Mesendoderm (in vitro differentiated cells): ENCODE results near the gene KCNC1.
A peak's percentile ranks its signal among the peaks of the same experiment; 100 is the strongest.

ENCODE experiments used
- DNase-seq: peaks from one replicate; pipeline ENCODE4 v3.0.0; 2013
- H2AK5ac ChIP-seq: 2 replicates; pipeline ENCODE4 v1.6.1; 2013; ENCODE audit warnings: low read length, inconsistent platforms
- H2BK120ac ChIP-seq: 2 replicates; pipeline ENCODE4 v1.6.1; 2013; ENCODE audit warnings: low read depth, mild to moderate bottlenecking, low read length, moderate library complexity, mixed read lengths
- H2BK15ac ChIP-seq: replicated peaks from 2 replicates; pipeline ENCODE4 v1.6.1; 2013; ENCODE audit warnings: low read depth, mild to moderate bottlenecking, moderate library complexity
- H2BK5ac ChIP-seq: 2 replicates; pipeline ENCODE4 v1.6.1; 2013; ENCODE audit warnings: low read length, inconsistent platforms
- H3K18ac ChIP-seq: 2 replicates; pipeline ENCODE4 v1.6.1; 2013; ENCODE audit warnings: mild to moderate bottlenecking, low read length, mixed read lengths
- H3K23ac ChIP-seq: one replicate; pipeline ENCODE4 v1.6.1; 2013; ENCODE audit warnings: low read length
- H3K27ac ChIP-seq: 2 replicates; pipeline ENCODE4 v1.5.1; 2013; ENCODE audit warnings: low read depth, mild to moderate bottlenecking, inconsistent platforms, low read length, moderate library complexity
- H3K27me3 ChIP-seq: 2 replicates; pipeline ENCODE4 v1.6.1; 2013; ENCODE audit warnings: low read length, control low read depth, mild to moderate bottlenecking, inconsistent platforms; ENCODE audit not compliant: insufficient read depth, poor library complexity
- H3K36me3 ChIP-seq: 2 replicates; pipeline ENCODE4 v1.6.1; 2013; ENCODE audit warnings: low read length, inconsistent platforms; ENCODE audit not compliant: control insufficient read depth, insufficient read depth
- H3K4ac ChIP-seq: one replicate; pipeline ENCODE4 v1.6.1; 2013; ENCODE audit warnings: low read depth, mild to moderate bottlenecking, low read length, moderate library complexity
- H3K4me1 ChIP-seq: 2 replicates; pipeline ENCODE4 v1.6.1; 2013; ENCODE audit warnings: low read depth, low read length, inconsistent platforms; ENCODE audit not compliant: control insufficient read depth
- H3K4me2 ChIP-seq: 2 replicates; pipeline ENCODE4 v1.6.1; 2013; ENCODE audit warnings: low read length
- H3K4me3 ChIP-seq: 2 replicates; pipeline ENCODE4 v1.5.1; 2013; ENCODE audit warnings: mild to moderate bottlenecking, low read length
- H3K56ac ChIP-seq: one replicate; pipeline ENCODE4 v1.6.1; 2013; ENCODE audit warnings: low read length
- H3K79me1 ChIP-seq: 2 replicates; pipeline ENCODE4 v1.6.1; 2013; ENCODE audit warnings: low read length, inconsistent platforms
- H3K79me2 ChIP-seq: 2 replicates; pipeline ENCODE4 v1.6.1; 2013; ENCODE audit warnings: mild to moderate bottlenecking, low read length; ENCODE audit not compliant: control insufficient read depth, insufficient read depth
- H3K9ac ChIP-seq: 2 replicates; pipeline ENCODE4 v1.6.1; 2013; ENCODE audit warnings: low read length, inconsistent platforms
- H4K5ac ChIP-seq: one replicate; pipeline ENCODE4 v1.6.1; 2013; ENCODE audit warnings: low read length
- H4K8ac ChIP-seq: one replicate; pipeline ENCODE4 v1.6.1; 2013; ENCODE audit warnings: low read depth, mild to moderate bottlenecking, control low read depth, low read length, moderate library complexity
- WGBS: extraction: QIAGEN DNeasy Blood & Tissue Kit; methylation state at CpG from one replicate; pipeline ENCODE4 v1.1.7; 2013; ENCODE audit warnings: low lambda C conversion rate, missing lambda C conversion rate; ENCODE audit not compliant: insufficient coverage; ENCODE audit errors: extremely low coverage; 5-methylcytosine and 5-hydroxymethylcytosine counted together

KCNC1 gene

GRCh38 chr11:17718015-17718414 is 16.6 kb upstream of the KCNC1 start:
- Histone ChIP-seq H3K56ac (no peak overlapping the region), H3K36me3 (no peaks in the 10 kb centered on the region), H2BK15ac (no peak overlapping the region), H2BK120ac (no peak overlapping the region), H3K9ac (no peak overlapping the region), H3K4me1 (no peaks in the 10 kb centered on the region), H3K23ac (no peak overlapping the region), H3K4me2 (no peak overlapping the region), H3K27ac (no peak overlapping the region), H3K4ac (no peak overlapping the region), H4K8ac (no peak overlapping the region), H4K5ac (no peak overlapping the region), H2AK5ac (no peak overlapping the region), H3K79me1 (no peaks in the 10 kb centered on the region), H3K79me2 (no peaks in the 10 kb centered on the region), H3K4me3 (no peak overlapping the region), H3K18ac (no peak overlapping the region), H3K27me3 (peaks cover 59% of the 10 kb centered on the region), H2BK5ac (no peak overlapping the region)
- DNase-seq, result no peak
- WGBS, result no CpG with 5 or more reads among the region's 7 CpGs

- DNase-seq, result peak; percentile 31
- H3K4me3 ChIP-seq, result no peak overlapping the region
- no peaks in the 10 kb centered on the region for H3K4me1 ChIP-seq
- H3K79me1 ChIP-seq, result no peaks in the 10 kb centered on the region
- peak overlapping the region; percentile 56 for H3K4me2 ChIP-seq
- no peak overlapping the region for H2BK120ac ChIP-seq
- WGBS, result no CpG with 5 or more reads among the region's 16 CpGs
- H3K27me3 ChIP-seq, result peaks cover 59% of the 10 kb centered on the region
- H3K56ac ChIP-seq, result no peak overlapping the region
- no peak overlapping the region for H2AK5ac ChIP-seq
- no peak overlapping the region for H3K23ac ChIP-seq
- H2BK15ac ChIP-seq, result no peak overlapping the region
- H3K18ac ChIP-seq, result no peak overlapping the region
- H3K79me2 ChIP-seq, result no peaks in the 10 kb centered on the region
- no peak overlapping the region for H3K9ac ChIP-seq
- H3K4ac ChIP-seq, result no peak overlapping the region
- no peak overlapping the region for H2BK5ac ChIP-seq
- H3K36me3 ChIP-seq, result no peaks in the 10 kb centered on the region
- H4K8ac ChIP-seq, result no peak overlapping the region
- no peak overlapping the region for H4K5ac ChIP-seq
- no peak overlapping the region for H3K27ac ChIP-seq
These were observed 16.0 kb upstream of the KCNC1 start for GRCh38 chr11:17718510-17718962.

DNA sequence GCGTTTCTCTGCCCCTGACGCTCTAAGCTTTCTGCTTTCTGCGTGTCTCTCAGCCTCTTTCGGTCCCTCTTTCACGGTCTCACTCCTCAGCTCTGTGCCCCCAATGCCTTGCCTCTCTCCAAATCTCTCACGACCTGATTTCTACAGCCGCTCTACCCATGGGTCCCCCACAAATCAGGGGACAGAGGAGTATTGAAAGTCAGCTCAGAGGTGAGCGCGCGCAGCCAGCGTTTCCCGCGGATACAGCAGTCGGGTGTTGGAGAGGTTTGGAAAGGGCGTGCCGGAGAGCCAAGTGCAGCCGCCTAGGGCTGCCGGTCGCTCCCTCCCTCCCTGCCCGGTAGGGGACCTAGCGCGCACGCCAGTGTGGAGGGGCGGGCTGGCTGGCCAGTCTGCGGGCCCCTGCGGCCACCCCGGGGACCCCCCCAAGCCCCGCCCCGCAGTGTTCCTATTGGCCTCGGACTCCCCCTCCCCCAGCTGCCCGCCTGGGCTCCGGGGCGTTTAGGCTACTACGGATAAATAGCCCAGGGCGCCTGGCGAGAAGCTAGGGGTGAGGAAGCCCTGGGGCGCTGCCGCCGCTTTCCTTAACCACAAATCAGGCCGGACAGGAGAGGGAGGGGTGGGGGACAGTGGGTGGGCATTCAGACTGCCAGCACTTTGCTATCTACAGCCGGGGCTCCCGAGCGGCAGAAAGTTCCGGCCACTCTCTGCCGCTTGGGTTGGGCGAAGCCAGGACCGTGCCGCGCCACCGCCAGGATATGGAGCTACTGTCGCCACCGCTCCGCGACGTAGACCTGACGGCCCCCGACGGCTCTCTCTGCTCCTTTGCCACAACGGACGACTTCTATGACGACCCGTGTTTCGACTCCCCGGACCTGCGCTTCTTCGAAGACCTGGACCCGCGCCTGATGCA is 15.3 kb upstream of the KCNC1 start, which contains the start of gene MYOD1:
TSS of gene MYOD1 (plus strand) at position 544 of the 910 bp plus-strand sequence. CDS start at position 756, 212 bp downstream.
- H3K9ac ChIP-seq, result peak within 1 kb of the TSS; percentile 51
- H4K8ac ChIP-seq, result no peak within 1 kb of the TSS
- no peak within 1 kb of the TSS for H3K4ac ChIP-seq
- no peaks in the 10 kb centered on the region for H3K79me2 ChIP-seq
- no peak within 1 kb of the TSS for H2BK120ac ChIP-seq
- no peak within 1 kb of the TSS for H4K5ac ChIP-seq
- DNase-seq, result peak; percentile 51
- H3K79me1 ChIP-seq, result no peaks in the 10 kb centered on the region
- H3K27me3 ChIP-seq, result peaks cover 56% of the 10 kb centered on the region
- no peak within 1 kb of the TSS for H2BK15ac ChIP-seq
- no peak within 1 kb of the TSS for H2BK5ac ChIP-seq
- no peak within 1 kb of the TSS for H2AK5ac ChIP-seq
- no peaks in the 10 kb centered on the region for H3K36me3 ChIP-seq
- H3K56ac ChIP-seq, result peak within 1 kb of the TSS; percentile 44
- no CpG with 5 or more reads among the region's 68 CpGs for WGBS
- H3K27ac ChIP-seq, result no peak within 1 kb of the TSS
- peak within 1 kb of the TSS; percentile 56 for H3K4me2 ChIP-seq
- no peak within 1 kb of the TSS for H3K18ac ChIP-seq
- H3K4me3 ChIP-seq, result no peak within 1 kb of the TSS
- H3K4me1 ChIP-seq, result no peaks in the 10 kb centered on the region
- no peak within 1 kb of the TSS for H3K23ac ChIP-seq

- Histone ChIP-seq H2BK5ac (no peak overlapping the region), H3K27ac (no peak overlapping the region), H3K23ac (no peak overlapping the region), H3K27me3 (peaks cover 56% of the 10 kb centered on the region), H3K4me2 (peak overlapping the region; percentile 56), H2BK120ac (no peak overlapping the region), H3K36me3 (no peaks in the 10 kb centered on the region), H3K9ac (no peak overlapping the region), H3K4me1 (no peaks in the 10 kb centered on the region), H4K5ac (no peak overlapping the region), H3K56ac (no peak overlapping the region), H3K4ac (no peak overlapping the region), H4K8ac (no peak overlapping the region), H3K79me1 (no peaks in the 10 kb centered on the region), H3K18ac (no peak overlapping the region), H3K79me2 (no peaks in the 10 kb centered on the region), H3K4me3 (no peak overlapping the region), H2AK5ac (no peak overlapping the region), H2BK15ac (no peak overlapping the region)
- whole genome bisulfite sequencing, result no CpG with 5 or more reads among the region's 85 CpGs
- peak; percentile 80 for DNase-seq
These were observed 14.4 kb upstream of the KCNC1 start for GRCh38 chr11:17719938-17720795.

- Histone ChIP-seq H3K27ac (no peak overlapping the region), H3K18ac (no peak overlapping the region), H3K79me1 (no peaks in the 10 kb centered on the region), H3K4me1 (no peaks in the 10 kb centered on the region), H2AK5ac (no peak overlapping the region), H4K8ac (no peak overlapping the region), H3K27me3 (peaks cover 56% of the 10 kb centered on the region), H3K36me3 (no peaks in the 10 kb centered on the region), H3K4ac (no peak overlapping the region), H3K56ac (no peak overlapping the region), H4K5ac (no peak overlapping the region), H3K4me3 (no peak overlapping the region), H2BK120ac (no peak overlapping the region), H3K9ac (no peak overlapping the region), H3K79me2 (no peaks in the 10 kb centered on the region), H3K23ac (no peak overlapping the region), H2BK5ac (no peak overlapping the region), H2BK15ac (no peak overlapping the region), H3K4me2 (peak overlapping the region; percentile 18)
- DNase-seq, result peak; percentile 35
- WGBS, result no CpG with 5 or more reads among the region's 24 CpGs
These were observed 13.8 kb upstream of the KCNC1 start for GRCh38 chr11:17720796-17721171.
